ENCODE measurements around the gene ADGRL3.

The ADGRL3 gene

GRCh38 chr4:61663310-61663709 is 463.2 kb downstream of the ADGRL3 start:
- TF ChIP-seq, protein P1, sequence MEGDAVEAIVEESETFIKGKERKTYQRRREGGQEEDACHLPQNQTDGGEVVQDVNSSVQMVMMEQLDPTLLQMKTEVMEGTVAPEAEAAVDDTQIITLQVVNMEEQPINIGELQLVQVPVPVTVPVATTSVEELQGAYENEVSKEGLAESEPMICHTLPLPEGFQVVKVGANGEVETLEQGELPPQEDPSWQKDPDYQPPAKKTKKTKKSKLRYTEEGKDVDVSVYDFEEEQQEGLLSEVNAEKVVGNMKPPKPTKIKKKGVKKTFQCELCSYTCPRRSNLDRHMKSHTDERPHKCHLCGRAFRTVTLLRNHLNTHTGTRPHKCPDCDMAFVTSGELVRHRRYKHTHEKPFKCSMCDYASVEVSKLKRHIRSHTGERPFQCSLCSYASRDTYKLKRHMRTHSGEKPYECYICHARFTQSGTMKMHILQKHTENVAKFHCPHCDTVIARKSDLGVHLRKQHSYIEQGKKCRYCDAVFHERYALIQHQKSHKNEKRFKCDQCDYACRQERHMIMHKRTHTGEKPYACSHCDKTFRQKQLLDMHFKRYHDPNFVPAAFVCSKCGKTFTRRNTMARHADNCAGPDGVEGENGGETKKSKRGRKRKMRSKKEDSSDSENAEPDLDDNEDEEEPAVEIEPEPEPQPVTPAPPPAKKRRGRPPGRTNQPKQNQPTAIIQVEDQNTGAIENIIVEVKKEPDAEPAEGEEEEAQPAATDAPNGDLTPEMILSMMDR (IDR thresholded peaks at IDR 0.05; ENCODE audit: control insufficient read depth, insufficient read depth, low read depth, low read length, missing control alignments): no peak
- DNase-seq (ENCODE audit: low read depth): no peak

DNA sequence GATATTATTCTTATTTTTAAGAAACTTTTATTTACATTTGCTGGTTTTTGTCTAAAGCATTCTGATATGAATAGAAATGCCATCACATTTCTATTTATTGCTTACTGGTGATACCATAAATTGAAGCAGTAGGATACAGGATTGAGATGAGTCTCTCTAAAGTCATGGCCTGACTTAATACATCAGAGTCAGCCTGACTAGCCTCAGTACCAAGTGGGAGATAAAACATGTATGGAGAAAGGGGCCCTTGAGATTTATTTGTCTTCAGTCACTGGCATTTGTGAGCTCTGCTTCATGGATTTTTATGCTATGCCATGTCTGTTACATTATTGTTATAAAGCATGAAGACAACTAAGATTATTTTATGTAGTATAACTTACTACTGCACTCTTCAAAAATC is 465.5 kb downstream of the ADGRL3 start:
- no peak overlapping the region for H3K4me3 ChIP-seq (ENCODE audit: control insufficient read depth, low read depth, low read length)
- no peak for DNase-seq (ENCODE audit: low read depth)
- TF ChIP-seq, protein P1 (IDR thresholded peaks at IDR 0.05; ENCODE audit: control insufficient read depth, insufficient read depth, low read depth, low read length, missing control alignments): no peak

More at GRCh38 chr4:61663310-61663709, 463.2 kb downstream of the ADGRL3 start:
- H3K4me3 ChIP-seq (ENCODE audit: control insufficient read depth, low read depth, low read length): no peak overlapping the region

GRCh38 chr4:61666244-61666643 is 466.1 kb downstream of the ADGRL3 start:
- no peak for DNase-seq (ENCODE audit: low read depth)
- TF ChIP-seq, protein P1 (IDR thresholded peaks at IDR 0.05; ENCODE audit: control insufficient read depth, insufficient read depth, low read depth, low read length, missing control alignments): no peak
- no peak overlapping the region for H3K4me3 ChIP-seq (ENCODE audit: control insufficient read depth, low read depth, low read length)

DNA sequence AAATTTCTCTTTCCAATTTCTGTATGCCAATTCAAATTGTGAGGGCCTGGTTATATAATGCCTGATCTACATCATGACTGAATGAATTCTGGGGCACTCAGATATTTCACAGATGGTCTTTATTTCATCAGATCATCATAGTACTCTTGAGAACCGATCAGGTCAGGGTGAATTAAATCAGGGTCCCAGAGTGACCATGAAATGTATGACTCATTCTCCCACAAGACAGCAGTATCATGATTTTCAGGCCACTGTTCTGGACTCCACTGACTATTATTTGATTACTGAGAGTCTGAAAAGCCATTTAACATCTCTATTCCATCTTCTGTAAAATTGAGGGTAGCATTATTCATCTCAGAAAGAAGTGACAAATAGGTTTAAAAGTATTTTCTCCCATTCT is 471.5 kb downstream of the ADGRL3 start:
- no peak overlapping the region for H3K4me3 ChIP-seq (ENCODE audit: control insufficient read depth, low read depth, low read length)
- no peak for DNase-seq (ENCODE audit: low read depth)
- TF ChIP-seq, protein P1 (IDR thresholded peaks at IDR 0.05; ENCODE audit: control insufficient read depth, insufficient read depth, low read depth, low read length, missing control alignments): no peak

DNA sequence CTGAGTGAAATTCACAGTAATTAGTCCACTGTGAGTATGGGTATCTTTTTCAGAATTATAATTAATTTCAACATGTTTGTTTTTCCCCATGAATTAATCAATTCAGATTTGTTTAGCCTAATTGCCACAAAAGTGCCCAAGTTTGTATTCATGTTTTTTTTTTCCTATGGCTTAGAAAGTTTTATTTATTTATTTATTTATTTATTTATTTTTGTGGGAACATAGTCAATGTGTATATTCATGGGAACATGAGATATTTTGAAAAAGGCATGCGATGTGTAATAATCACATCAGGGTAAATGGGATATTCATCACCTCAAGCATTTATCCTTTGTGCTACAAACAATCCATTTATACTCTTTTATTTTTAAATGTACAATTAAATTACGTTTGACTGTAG is 475.3 kb downstream of the ADGRL3 start:
- TF ChIP-seq, protein P1 (IDR thresholded peaks at IDR 0.05; ENCODE audit: control insufficient read depth, insufficient read depth, low read depth, low read length, missing control alignments): no peak
- no peak overlapping the region for H3K4me3 ChIP-seq (ENCODE audit: control insufficient read depth, low read depth, low read length)
- DNase-seq (ENCODE audit: low read depth): no peak

- TF ChIP-seq, protein P1 (IDR thresholded peaks at IDR 0.05; ENCODE audit: control insufficient read depth, insufficient read depth, low read depth, low read length, missing control alignments): no peak
- no peak overlapping the region for H3K4me3 ChIP-seq (ENCODE audit: control insufficient read depth, low read depth, low read length)
- DNase-seq (ENCODE audit: low read depth): no peak
Measured at GRCh38 chr4:61678297-61678696, 478.2 kb downstream of the ADGRL3 start.

GRCh38 chr4:61693520-61693919 is 493.4 kb downstream of the ADGRL3 start:
- no peak for DNase-seq (ENCODE audit: low read depth)
- H3K4me3 ChIP-seq (ENCODE audit: control insufficient read depth, low read depth, low read length): no peak overlapping the region
- TF ChIP-seq, protein P1 (IDR thresholded peaks at IDR 0.05; ENCODE audit: control insufficient read depth, insufficient read depth, low read depth, low read length, missing control alignments): no peak
